Testis (tissue), 3 donors: ENCODE results near the gene SMYD3. TPM values are rescaled to one million over a fixed set of nuclear protein-coding genes. Genes with fewer than 3 reads are reported as not detected.

Experiments
- DNase-seq: peaks from one replicate; pipeline ENCODE4 v3.0.0-alpha.2; 2019
- H3K27ac ChIP-seq, 2 donors: fragments of 200-600 bp; sonication (generic); one replicate each; pipeline ENCODE4 v1.5.1; 2019
- H3K27me3 ChIP-seq: fragments of 200-600 bp; sonication (generic); one replicate; pipeline ENCODE4 v1.5.1; 2019
- H3K36me3 ChIP-seq: fragments of 200-600 bp; sonication (generic); one replicate; pipeline ENCODE4 v1.5.1; 2017; ENCODE audit warnings: low read depth; ENCODE audit errors: missing control alignments
- H3K4me1 ChIP-seq: fragments of 200-600 bp; sonication (generic); one replicate; pipeline ENCODE4 v1.5.1; 2019
- H3K4me3 ChIP-seq, 2 donors: fragments of 200-600 bp; sonication (generic); one replicate each; pipeline ENCODE4 v1.5.1; 2017 to 2019
- H3K9me3 ChIP-seq: fragments of 200-600 bp; sonication (generic); one replicate; pipeline ENCODE4 v1.5.1; 2017
- CTCF ChIP-seq, 3 experiments: fragments of 450-650 bp in 2 of 3; fragments of 200-600 bp in 1 of 3; sonication (generic) in 1 of 3; IDR thresholded peaks; one replicate each; pipeline ENCODE4 v1.5.1; 2016 to 2019; ENCODE audit warnings: antibody characterized with exemption in 3 of 3, mild to moderate bottlenecking in 2 of 3, moderate library complexity in 1 of 3
- POLR2A ChIP-seq: fragments of 450-650 bp; IDR thresholded peaks from one replicate; pipeline ENCODE4 v1.6.1; 2017; ENCODE audit warnings: antibody characterized with exemption, mild to moderate bottlenecking, moderate library complexity
- WGBS, 2 donors: methylation state at CpG; one replicate each; pipeline ENCODE4 v1.1.5; 2018; 5-methylcytosine and 5-hydroxymethylcytosine counted together
- intact Hi-C: fragments of 100-400 bp; cut with DNase I; formaldehyde crosslinking; loops from one replicate; pipeline ENCODE4 v1.15.1; 2023; ENCODE audit warnings: low total_unique reads
- polyA plus RNA-seq: library from polyadenylated mRNA; stranded (reverse); fragments of 350-450 nt; fragmentation: Illumina TruSeq; extraction: RNeasy Lipid Tissue Mini Kit (QIAGEN cat#74804); gene quantifications from one replicate; pipeline ENCODE4 v1.2.3, GENCODE V29; 2014; ENCODE audit warnings: low read depth, low replicate concordance; ENCODE audit not compliant: insufficient read depth
- total RNA-seq, 2 donors: library from RNA; depleted of rRNA; stranded (reverse); fragments of >200 nt; gene quantifications; one replicate each; pipeline ENCODE4 v1.2.3, GENCODE V29; 2016

SMYD3 gene
- total and polyA plus RNA-seq, 3 donors from 2014 or later = 23.0 to 38.8 (median 38.7) TPM

- WGBS, 2 donors = 17 to 55% methylated on average over 1 to 5 of the region's 5 CpGs
- Histone ChIP-seq H3K9me3 (no peaks in the 10 kb centered on the region), H3K4me3 (no peak overlapping the region), H3K27ac (no peak overlapping the region), H3K27me3 (no peaks in the 10 kb centered on the region), H3K36me3 (no peaks in the 10 kb centered on the region), H3K4me1 (no peaks in the 10 kb centered on the region)
- intact Hi-C loops = no loop called here
- no peak for DNase-seq
- TF ChIP-seq CTCF (IDR thresholded peaks at IDR 0.05) = no peak
- no peak for TF ChIP-seq POLR2A
Measured at GRCh38 chr1:246527402-246528088, 20.5 kb upstream of the SMYD3 start.

- intact Hi-C loops = no loop called here
- Histone ChIP-seq H3K9me3 (no peaks in the 10 kb centered on the region), H3K36me3 (no peaks in the 10 kb centered on the region), H3K27ac (no peak overlapping the region), H3K4me3 (no peak overlapping the region), H3K4me1 (no peaks in the 10 kb centered on the region), H3K27me3 (no peaks in the 10 kb centered on the region)
- TF ChIP-seq CTCF (IDR thresholded peaks at IDR 0.05) (no peak), POLR2A (no peak)
- WGBS, 2 donors = 70 to 78% methylated on average over 4 to 7 of the region's 7 CpGs
- no peak for DNase-seq
Measured at GRCh38 chr1:246526915-246527314, 19.8 kb upstream of the SMYD3 start.

GRCh38 chr1:246526380-246526779, 19.3 kb upstream of the SMYD3 start:
- 87 to 92% methylated on average over 4 of the region's 4 CpGs for WGBS, 2 donors
- Histone ChIP-seq H3K27me3 (no peaks in the 10 kb centered on the region), H3K9me3 (no peaks in the 10 kb centered on the region), H3K4me3 (no peak overlapping the region), H3K36me3 (no peaks in the 10 kb centered on the region), H3K27ac (no peak overlapping the region), H3K4me1 (no peaks in the 10 kb centered on the region)
- no peak for TF ChIP-seq CTCF (IDR thresholded peaks at IDR 0.05)
- no peak for TF ChIP-seq POLR2A
- DNase-seq = no peak
- intact Hi-C loops = no loop called here

GRCh38 chr1:246519514-246519913, 12.4 kb upstream of the SMYD3 start:
- H3K27ac ChIP-seq = no peak overlapping the region
- intact Hi-C loops = no loop called here
- H3K4me3 ChIP-seq = no peak overlapping the region
- no peaks in the 10 kb centered on the region for H3K27me3 ChIP-seq
- DNase-seq = no peak
- TF ChIP-seq CTCF (IDR thresholded peaks at IDR 0.05) (no peak), POLR2A (no peak)
- WGBS, 2 donors = 50% methylated on average over 1 of the region's 1 CpG; no CpG with 5 or more reads in 1 of the 2 donors
- no peaks in the 10 kb centered on the region for H3K9me3 ChIP-seq
- H3K36me3 ChIP-seq = no peaks in the 10 kb centered on the region
- no peaks in the 10 kb centered on the region for H3K4me1 ChIP-seq
